HepG2 (cell line): ENCODE data around the gene RPSA. TPM values are rescaled to one million over a fixed set of nuclear protein-coding genes. Genes with fewer than 3 reads are reported as not detected.

Experiments
- ATAC-seq: fragments of 200-7000 bp; cut with Tn5 transposase; 3 replicates; pipeline ENCODE4 v1.9.1; 2020; ENCODE audit warnings: mild to moderate bottlenecking, moderate library complexity
- BruUV-seq: library from RNA; stranded (reverse); fragments of 400-500 nt; replicated peaks from 2 replicates; lab custom pipeline; 2021; lab: Mats Ljungman, UMichigan
- CTCF ChIA-PET: fragments of 300-600 bp; formaldehyde crosslinking; extraction: SDS; loops from one replicate; lab custom pipeline; 2021; ENCODE audit warnings: low total read pairs, inconsistent platforms, low intra/inter-chr PET ratio; lab: Yijun Ruan, JAX
- POLR2A ChIA-PET: fragments of 350-600 bp; sonication (Branson Sonifier 250); formaldehyde crosslinking; loops from one replicate; lab custom pipeline; 2020; ENCODE audit warnings: antibody characterized with exemption, inconsistent platforms; lab: Yijun Ruan, JAX
- DNase-seq: peaks from one replicate; pipeline ENCODE4 v3.0.0-alpha.2; 2015; ENCODE audit warnings: low spot score
- FAIRE-seq: peaks from 3 replicates; lab custom pipeline; 2011; peaks lifted over from hg19 to GRCh38; lab: Jason Lieb, UNC
- H2AFZ ChIP-seq: one replicate; pipeline ENCODE4 v1.6.1; 2011; ENCODE audit warnings: low read length, inconsistent platforms
- H3K27ac ChIP-seq: fragments of 300-600 bp; 3 replicates; pipeline ENCODE4 v1.8.0; 2011; ENCODE audit warnings: mixed run types, mild to moderate bottlenecking, mixed read lengths, low read length, inconsistent platforms; ENCODE audit not compliant: insufficient read depth; ENCODE audit errors: extremely low read length
- H3K27me3 ChIP-seq, 2 experiments: fragments of 200-600 bp in 1 of 2; 2 replicates in 1 of 2; 3 replicates in 1 of 2; pipeline versions ENCODE4 v1.6.0 to v1.8.0; 2011; ENCODE audit warnings: low read length in 2 of 2, mild to moderate bottlenecking in 2 of 2, moderate library complexity in 2 of 2, inconsistent platforms in 1 of 2; ENCODE audit not compliant: insufficient read depth in 2 of 2, control insufficient read depth in 1 of 2
- H3K36me3 ChIP-seq, 2 experiments: fragments of 200-600 bp in 1 of 2; replicated peaks in 1 of 2; 2 replicates in 1 of 2; 3 replicates in 1 of 2; pipeline versions ENCODE4 v1.5.1 to v1.8.0; 2011; ENCODE audit warnings: low read length in 2 of 2, inconsistent platforms in 1 of 2; ENCODE audit not compliant: insufficient read depth in 2 of 2, control insufficient read depth in 1 of 2
- H3K4me1 ChIP-seq: 2 replicates; pipeline ENCODE4 v1.5.1; 2012; ENCODE audit warnings: low read length, inconsistent platforms; ENCODE audit not compliant: insufficient read depth
- H3K4me2 ChIP-seq: 2 replicates; pipeline ENCODE4 v1.6.0; 2011; ENCODE audit warnings: low read depth, low read length, inconsistent platforms
- H3K4me3 ChIP-seq, 3 experiments: fragments of 200-600 bp in 1 of 3; sonication (generic), shearing (Covaris generic) in 1 of 3; replicated peaks in 1 of 3; 2 replicates each; pipeline ENCODE4 v1.5.1; 2011 to 2016; ENCODE audit warnings: low read length in 3 of 3, inconsistent platforms in 2 of 3, low read depth in 2 of 3, mild to moderate bottlenecking in 2 of 3, control low read depth in 1 of 3, mixed read lengths in 1 of 3; ENCODE audit not compliant: insufficient read depth in 1 of 3
- H3K79me2 ChIP-seq: one replicate; pipeline ENCODE4 v1.6.1; 2011; ENCODE audit warnings: low read length, inconsistent platforms; ENCODE audit not compliant: insufficient read depth
- H3K9ac ChIP-seq: 2 replicates; pipeline ENCODE4 v1.6.0; 2011; ENCODE audit warnings: mild to moderate bottlenecking, low read depth, low read length, inconsistent platforms; ENCODE audit not compliant: insufficient read depth
- H3K9me3 ChIP-seq: 2 replicates; pipeline ENCODE4 v1.5.1; 2012; ENCODE audit warnings: mild to moderate bottlenecking, low read length
- H4K20me1 ChIP-seq: 2 replicates; pipeline ENCODE4 v1.6.0; 2011; ENCODE audit warnings: inconsistent platforms, mild to moderate bottlenecking, low read length, moderate library complexity; ENCODE audit not compliant: insufficient read depth
- ATAD3A ChIP-seq: sonication (generic); formaldehyde crosslinking; IDR thresholded peaks from 2 replicates; pipeline ENCODE4 v1.4.0; 2020; ENCODE audit warnings: missing genetic modification reagents
- BCL6 ChIP-seq: IDR thresholded peaks from 2 replicates; pipeline ENCODE4 v1.6.1; 2016; ENCODE audit warnings: missing genetic modification reagents, missing compliant biosample characterization
- DR1 ChIP-seq: sonication (generic); formaldehyde crosslinking; IDR thresholded peaks from 2 replicates; pipeline ENCODE4 v1.8.0; 2021; ENCODE audit warnings: mild to moderate bottlenecking, missing genetic modification reagents, inconsistent platforms
- FOSL2 ChIP-seq: sonication (generic); formaldehyde crosslinking; IDR thresholded peaks from 2 replicates; pipeline ENCODE4 v1.4.0; 2020; ENCODE audit warnings: missing genetic modification reagents
- NAIF1 ChIP-seq: sonication (generic); formaldehyde crosslinking; IDR thresholded peaks from 2 replicates; pipeline ENCODE4 v1.5.0; 2020; ENCODE audit warnings: mild to moderate bottlenecking, missing genetic modification reagents, borderline replicate concordance
- NFKB2 ChIP-seq: sonication (generic); formaldehyde crosslinking; IDR thresholded peaks from 2 replicates; pipeline ENCODE4 v1.4.0; 2020; ENCODE audit warnings: missing genetic modification reagents, borderline replicate concordance
- RBM22 ChIP-seq: fragments of 200-400 bp; formaldehyde crosslinking; optimal IDR thresholded peaks from 2 replicates; pipeline ENCODE3; 2017; ENCODE audit warnings: mild to moderate bottlenecking, low read length, moderate library complexity
- SATB2 ChIP-seq: sonication (generic); formaldehyde crosslinking; IDR thresholded peaks from 2 replicates; pipeline ENCODE4 v1.5.0; 2020; ENCODE audit warnings: missing genetic modification reagents
- STAG1 ChIP-seq: sonication (generic); formaldehyde crosslinking; IDR thresholded peaks from 2 replicates; pipeline ENCODE4 v1.4.0; 2020; ENCODE audit warnings: missing genetic modification reagents
- TEAD3 ChIP-seq: optimal IDR thresholded peaks from 2 replicates; pipeline ENCODE3; 2016; ENCODE audit warnings: borderline replicate concordance
- TMF1 ChIP-seq: sonication (generic); formaldehyde crosslinking; IDR thresholded peaks from 2 replicates; pipeline ENCODE4 v1.8.1; 2022; ENCODE audit warnings: low read depth, missing genetic modification reagents
- ZFP36L2 ChIP-seq: sonication (generic); formaldehyde crosslinking; IDR thresholded peaks from 2 replicates; pipeline ENCODE4 v1.4.0; 2020; ENCODE audit warnings: missing genetic modification reagents
- ZNF12 ChIP-seq: sonication (generic); formaldehyde crosslinking; IDR thresholded peaks from 2 replicates; pipeline ENCODE4 v1.5.0; 2020; ENCODE audit warnings: missing genetic modification reagents
- ZNF331 ChIP-seq: sonication (generic); formaldehyde crosslinking; IDR thresholded peaks from 2 replicates; pipeline ENCODE4 v1.4.0; 2020; ENCODE audit warnings: missing genetic modification reagents
- WGBS: methylation state at CpG from one replicate; pipeline ENCODE4 v1.1.6; 2017; ENCODE audit warnings: low lambda C conversion rate; 5-methylcytosine and 5-hydroxymethylcytosine counted together
- in situ Hi-C: cut with HindIII; loops from 2 replicates; pipeline ENCODE4 v1.10.0; 2017; ENCODE audit warnings: low pct_unique_long_range_greater_than_20kb; ENCODE audit not compliant: extremely low pct_ligation_motif_present
- intact Hi-C: fragments of 100-400 bp; cut with micrococcal nuclease; formaldehyde crosslinking; loops from one replicate; pipeline ENCODE4 v1.10.0; 2022; ENCODE audit not compliant: unreplicated experiment
- polyA plus RNA-seq, 8 experiments: library from polyadenylated mRNA; depleted of rRNA in 3 of 8; stranded (reverse) in 7 of 8; unstranded in 1 of 8; fragments of >200 nt; fragmentation: Illumina TruSeq in 4 of 8; extraction: Trizol in 4 of 8; gene quantifications; 2 replicates each; pipeline versions ENCODE4 v1.2.1 to v1.2.3, GENCODE V29; 2011 to 2016; ENCODE audit warnings: low read depth in 4 of 8, missing spikeins in 1 of 8, mixed read lengths in 1 of 8; ENCODE audit not compliant: insufficient read depth in 1 of 8
- total RNA-seq, 5 experiments: library from RNA; depleted of rRNA; stranded (reverse); fragments of >200 nt; fragmentation: Illumina TruSeq; extraction: Trizol; gene quantifications; 2 replicates each; pipeline ENCODE4 v1.2.3, GENCODE V29; 2016; ENCODE audit warnings: low read depth in 1 of 5
- TF ChIP-seq, protein P1 (sequence below): sonication (generic); formaldehyde crosslinking; IDR thresholded peaks from 2 replicates; pipeline ENCODE4 v1.5.0; 2020; ENCODE audit warnings: mild to moderate bottlenecking, missing genetic modification reagents, moderate library complexity
- TF ChIP-seq, protein P2 (sequence below): sonication (generic); formaldehyde crosslinking; IDR thresholded peaks from 2 replicates; pipeline ENCODE4 v1.8.1; 2022; ENCODE audit warnings: mild to moderate bottlenecking, missing genetic modification reagents

RPSA gene
- total and polyA plus RNA-seq, 2 of the 13 experiments (the other 11 are each of a cell fraction or from before 2014, with no cell fraction given) = 1,683 to 3,226 TPM

GRCh38 chr3:39446444-39446843, 39.9 kb downstream of the RPSA start:
- no peak for FAIRE-seq
- Histone ChIP-seq H3K36me3 (no peaks in the 10 kb centered on the region), H3K9me3 (no peaks in the 10 kb centered on the region), H3K27me3 (no peaks in the 10 kb centered on the region; a peak in 2 of 5 replicates), H3K27ac (no peak overlapping the region)
- BruUV-seq = no TSS peak
- TF ChIP-seq RBM22 (no peak), BCL6 (no peak)
- TF ChIP-seq, all 625 proteins: peak for 0
- DNase-seq (no peak), ATAC-seq (no peak)
- no peak overlapping the region for H3K9ac ChIP-seq
- in situ Hi-C loops (loop anchor here (5.0 kb wide), 1 partner anchor 56 kb away; no protein-coding TSS in a partner anchor), intact Hi-C loops (loop anchor here (5.0 kb wide), 1 partner anchor 546 kb away; no protein-coding TSS in a partner anchor)
- 0% methylated on average over 2 of the region's 2 CpGs for WGBS
- H4K20me1 ChIP-seq = no peaks in the 10 kb centered on the region
- H3K79me2 ChIP-seq = no peaks in the 10 kb centered on the region
- H3K4me1 ChIP-seq = no peaks in the 10 kb centered on the region
- CTCF ChIA-PET = no interaction called here
- H3K4me2 ChIP-seq = no peak overlapping the region
- no peak overlapping the region for H2AFZ ChIP-seq
- POLR2A ChIA-PET = no interaction called here
- H3K4me3 ChIP-seq = no peak overlapping the region

GRCh38 chr3:39447637-39448483, 41.3 kb downstream of the RPSA start:
- H3K79me2 ChIP-seq = no peaks in the 10 kb centered on the region
- H3K27me3 ChIP-seq = no peaks in the 10 kb centered on the region; a peak in 2 of 5 replicates
- H2AFZ ChIP-seq = no peak overlapping the region
- H3K4me2 ChIP-seq = no peak overlapping the region
- ChIA-PET CTCF (interaction anchor here (0.8 to 3.2 kb wide), 2 partner anchors 50 to 52 kb away, joined by 3 to 43 read pairs; no protein-coding TSS in a partner anchor), POLR2A (no interaction called here)
- no peaks in the 10 kb centered on the region for H3K36me3 ChIP-seq
- DNase-seq (peak; percentile 80), FAIRE-seq (peak; percentile 86), ATAC-seq (peak; percentile 98)
- no peaks in the 10 kb centered on the region for H3K4me1 ChIP-seq
- BruUV-seq = no TSS peak
- no peak overlapping the region for H3K4me3 ChIP-seq
- no peak overlapping the region for H3K27ac ChIP-seq
- no peaks in the 10 kb centered on the region for H4K20me1 ChIP-seq
- 10% methylated on average over 12 of the region's 13 CpGs for WGBS
- intact Hi-C loops = loop anchor here (1.0 to 5.0 kb wide), 2 partner anchors 50 to 544 kb away; no protein-coding TSS in a partner anchor
- in situ Hi-C loops = loop anchor here (5.0 kb wide), 1 partner anchor 54 kb away; no protein-coding TSS in a partner anchor
- H3K9ac ChIP-seq = no peak overlapping the region
- H3K9me3 ChIP-seq = no peaks in the 10 kb centered on the region
- TF ChIP-seq ATAD3A (CRISPR knock-in tag) = no peak
- TF ChIP-seq FOSL2 (CRISPR knock-in tag) = peak; percentile 42; the same call in 1 of the 2 replicates
- TF ChIP-seq NAIF1 (CRISPR knock-in tag) = no peak
- TF ChIP-seq TMF1 (CRISPR knock-in tag) = no peak
- TF ChIP-seq, protein P1, sequence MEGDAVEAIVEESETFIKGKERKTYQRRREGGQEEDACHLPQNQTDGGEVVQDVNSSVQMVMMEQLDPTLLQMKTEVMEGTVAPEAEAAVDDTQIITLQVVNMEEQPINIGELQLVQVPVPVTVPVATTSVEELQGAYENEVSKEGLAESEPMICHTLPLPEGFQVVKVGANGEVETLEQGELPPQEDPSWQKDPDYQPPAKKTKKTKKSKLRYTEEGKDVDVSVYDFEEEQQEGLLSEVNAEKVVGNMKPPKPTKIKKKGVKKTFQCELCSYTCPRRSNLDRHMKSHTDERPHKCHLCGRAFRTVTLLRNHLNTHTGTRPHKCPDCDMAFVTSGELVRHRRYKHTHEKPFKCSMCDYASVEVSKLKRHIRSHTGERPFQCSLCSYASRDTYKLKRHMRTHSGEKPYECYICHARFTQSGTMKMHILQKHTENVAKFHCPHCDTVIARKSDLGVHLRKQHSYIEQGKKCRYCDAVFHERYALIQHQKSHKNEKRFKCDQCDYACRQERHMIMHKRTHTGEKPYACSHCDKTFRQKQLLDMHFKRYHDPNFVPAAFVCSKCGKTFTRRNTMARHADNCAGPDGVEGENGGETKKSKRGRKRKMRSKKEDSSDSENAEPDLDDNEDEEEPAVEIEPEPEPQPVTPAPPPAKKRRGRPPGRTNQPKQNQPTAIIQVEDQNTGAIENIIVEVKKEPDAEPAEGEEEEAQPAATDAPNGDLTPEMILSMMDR (CRISPR knock-in tag) = peak; percentile 90
- no peak for TF ChIP-seq NFKB2
- TF ChIP-seq ZNF331 (CRISPR knock-in tag) = no peak
- TF ChIP-seq DR1 (CRISPR knock-in tag) = no peak
- peak; percentile 62 for TF ChIP-seq TEAD3
- TF ChIP-seq ZNF12 (CRISPR knock-in tag) = peak; percentile 73; the same call in 1 of the 2 replicates
- TF ChIP-seq SATB2 (CRISPR knock-in tag) = no peak
- peak; percentile 74 for TF ChIP-seq STAG1
- TF ChIP-seq, protein P2, sequence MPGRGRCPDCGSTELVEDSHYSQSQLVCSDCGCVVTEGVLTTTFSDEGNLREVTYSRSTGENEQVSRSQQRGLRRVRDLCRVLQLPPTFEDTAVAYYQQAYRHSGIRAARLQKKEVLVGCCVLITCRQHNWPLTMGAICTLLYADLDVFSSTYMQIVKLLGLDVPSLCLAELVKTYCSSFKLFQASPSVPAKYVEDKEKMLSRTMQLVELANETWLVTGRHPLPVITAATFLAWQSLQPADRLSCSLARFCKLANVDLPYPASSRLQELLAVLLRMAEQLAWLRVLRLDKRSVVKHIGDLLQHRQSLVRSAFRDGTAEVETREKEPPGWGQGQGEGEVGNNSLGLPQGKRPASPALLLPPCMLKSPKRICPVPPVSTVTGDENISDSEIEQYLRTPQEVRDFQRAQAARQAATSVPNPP (CRISPR knock-in tag) = no peak
- no peak for TF ChIP-seq ZFP36L2 (CRISPR knock-in tag)
